GM12878 (cell line): ENCODE results near the gene SLC35B4. TPM values are rescaled to one million over a fixed set of nuclear protein-coding genes. Genes with fewer than 3 reads are reported as not detected.

Experiments used
- ATAC-seq: fragments of 200-7000 bp; cut with Tn5 transposase; 3 replicates; pipeline ENCODE4 v1.9.1; 2020; ENCODE audit warnings: mild to moderate bottlenecking, moderate library complexity
- BruUV-seq: library from RNA; stranded (reverse); fragments of 400-500 nt; replicated peaks from 2 replicates; lab custom pipeline; 2021; lab: Mats Ljungman, UMichigan
- CTCF ChIA-PET: fragments of 300-600 bp; sonication (Branson Sonifier 250); formaldehyde crosslinking; extraction: SDS; loops from one replicate; lab custom pipeline; 2021; ENCODE audit warnings: inconsistent platforms; lab: Yijun Ruan, JAX
- POLR2A ChIA-PET: fragments of 350-600 bp; formaldehyde crosslinking; extraction: SDS; loops from one replicate; lab custom pipeline; 2021; ENCODE audit warnings: inconsistent platforms; lab: Charles Lee
- RAD21 ChIA-PET: fragments of 300-600 bp; sonication (Branson Sonifier 250); formaldehyde crosslinking; loops from one replicate; lab custom pipeline; 2023; ENCODE audit warnings: antibody characterized with exemption; ENCODE audit not compliant: unreplicated experiment; lab: Charles Lee
- SMC1A ChIA-PET: fragments of 300-600 bp; sonication (Branson Sonifier 250); formaldehyde crosslinking; loops from one replicate; lab custom pipeline; 2023; ENCODE audit not compliant: unreplicated experiment, uncharacterized antibody; lab: Charles Lee
- DNase-seq: peaks from one replicate; pipeline ENCODE4 v3.0.0-alpha.2; 2011; ENCODE audit warnings: low read depth, low spot score
- FAIRE-seq: peaks from 3 replicates; lab custom pipeline; 2011; peaks lifted over from hg19 to GRCh38; lab: Jason Lieb, UNC
- H2AFZ ChIP-seq: 2 replicates; pipeline ENCODE4 v1.6.0; 2011; ENCODE audit warnings: low read depth, low read length, control low read depth; ENCODE audit not compliant: control insufficient read depth
- H3K27ac ChIP-seq: 2 replicates; pipeline ENCODE4 v1.5.1; 2011; ENCODE audit warnings: control low read depth; ENCODE audit not compliant: control insufficient read depth, insufficient read depth
- H3K27me3 ChIP-seq, 2 experiments: replicated peaks in 1 of 2; 2 replicates each; pipeline versions ENCODE4 v1.6.0 to v1.6.1; 2011; ENCODE audit warnings: low read length in 1 of 2; ENCODE audit not compliant: control insufficient read depth in 2 of 2, insufficient read depth in 2 of 2
- H3K36me3 ChIP-seq, 2 experiments: 2 replicates each; pipeline ENCODE4 v1.5.1; 2011; ENCODE audit warnings: low read length in 1 of 2; ENCODE audit not compliant: control insufficient read depth in 2 of 2, insufficient read depth in 2 of 2
- H3K4me1 ChIP-seq: 2 replicates; pipeline ENCODE4 v1.6.1; 2011; ENCODE audit warnings: mild to moderate bottlenecking, low read length, moderate library complexity, mixed read lengths; ENCODE audit not compliant: control insufficient read depth, insufficient read depth
- H3K4me2 ChIP-seq: 2 replicates; pipeline ENCODE4 v1.6.0; 2011; ENCODE audit warnings: control low read depth; ENCODE audit not compliant: control insufficient read depth, insufficient read depth
- H3K4me3 ChIP-seq: fragments of 200-600 bp; sonication (generic); 2 replicates; pipeline ENCODE4 v1.5.1; 2016
- H3K79me2 ChIP-seq: 2 replicates; pipeline ENCODE4 v1.6.0; 2011; ENCODE audit warnings: low read length; ENCODE audit not compliant: control insufficient read depth, insufficient read depth
- H3K9ac ChIP-seq: 2 replicates; pipeline ENCODE4 v1.8.0; 2011; ENCODE audit warnings: low read length, control low read depth, mixed read lengths; ENCODE audit not compliant: control insufficient read depth, insufficient read depth
- H3K9me3 ChIP-seq: replicated peaks from 3 replicates; pipeline ENCODE4 v1.5.1; 2011; ENCODE audit warnings: mild to moderate bottlenecking, low read length; ENCODE audit not compliant: control insufficient read depth, insufficient read depth
- H4K20me1 ChIP-seq: 2 replicates; pipeline ENCODE4 v1.6.0; 2011; ENCODE audit not compliant: control insufficient read depth, insufficient read depth
- BACH1 ChIP-seq: fragments of 450-650 bp; IDR thresholded peaks from 2 replicates; pipeline ENCODE4 v1.6.1; 2017; ENCODE audit warnings: mild to moderate bottlenecking, borderline replicate concordance
- BRCA1 ChIP-seq: IDR thresholded peaks from 2 replicates; pipeline ENCODE4 v1.6.1; 2011; ENCODE audit warnings: low read depth, low read length, improper control_type of control experiment
- CHD4 ChIP-seq: fragments of 200-600 bp; sonication (generic); IDR thresholded peaks from 2 replicates; pipeline ENCODE4 v1.6.1; 2016; ENCODE audit warnings: mild to moderate bottlenecking
- DPF2 ChIP-seq: fragments of 450-650 bp; IDR thresholded peaks from 2 replicates; pipeline ENCODE4 v1.6.1; 2017; ENCODE audit warnings: mild to moderate bottlenecking
- EED ChIP-seq: sonication (generic); IDR thresholded peaks from 2 replicates; pipeline ENCODE4 v1.6.1; 2016; ENCODE audit warnings: antibody characterized with exemption, low read depth
- IKZF2 ChIP-seq, 2 experiments: fragments of 450-650 bp; IDR thresholded peaks; 2 replicates each; pipeline ENCODE4 v1.6.1; 2017; ENCODE audit warnings: mild to moderate bottlenecking in 2 of 2, moderate library complexity in 2 of 2
- KAT2A ChIP-seq: conservative IDR thresholded peaks from 2 replicates; pipeline ENCODE4 v1.6.1; 2011; ENCODE audit warnings: low read depth, low read length; ENCODE audit not compliant: control insufficient read depth
- MYB ChIP-seq: fragments of 150-350 bp; IDR thresholded peaks from 2 replicates; pipeline ENCODE4 v1.6.1; 2014; ENCODE audit warnings: mild to moderate bottlenecking, low read depth, low read length, borderline replicate concordance
- NFYA ChIP-seq: IDR thresholded peaks from 2 replicates; pipeline ENCODE4 v1.6.1; 2011; ENCODE audit warnings: low read depth, mild to moderate bottlenecking, low read length, improper control_type of control experiment, borderline replicate concordance
- NR2F1 ChIP-seq: fragments of 450-650 bp; conservative IDR thresholded peaks from 2 replicates; pipeline ENCODE4 v1.6.1; 2017; ENCODE audit warnings: mild to moderate bottlenecking
- POLR2A ChIP-seq: IDR thresholded peaks from 2 replicates; pipeline ENCODE4 v1.6.1; 2011; ENCODE audit warnings: low read depth, mild to moderate bottlenecking, low read length
- RAD51 ChIP-seq: fragments of 450-650 bp; IDR thresholded peaks from 2 replicates; pipeline ENCODE4 v1.6.1; 2016; ENCODE audit warnings: moderate library complexity, mild to moderate bottlenecking, inconsistent platforms
- RBBP5 ChIP-seq: fragments of 200-600 bp; sonication (generic); conservative IDR thresholded peaks from 2 replicates; pipeline ENCODE4 v1.6.1; 2016
- SRF ChIP-seq, 2 experiments: IDR thresholded peaks; 2 replicates each; pipeline ENCODE4 v1.6.1; 2011; ENCODE audit warnings: low read depth in 2 of 2, low read length in 2 of 2, mild to moderate bottlenecking in 1 of 2, moderate library complexity in 1 of 2
- STAT1 ChIP-seq: fragments of 450-650 bp; conservative IDR thresholded peaks from 2 replicates; pipeline ENCODE4 v1.6.1; 2014; ENCODE audit warnings: antibody characterized with exemption, mild to moderate bottlenecking
- TBL1XR1 ChIP-seq: IDR thresholded peaks from 2 replicates; pipeline ENCODE4 v1.6.1; 2012; ENCODE audit warnings: low read depth, low read length, improper control_type of control experiment
- USF1 ChIP-seq: IDR thresholded peaks from 2 replicates; pipeline ENCODE4 v1.6.1; 2011; ENCODE audit warnings: borderline replicate concordance, low read depth, mild to moderate bottlenecking, moderate library complexity, mixed read lengths, low read length; ENCODE audit not compliant: insufficient read depth; ENCODE audit errors: extremely low read length
- YBX1 ChIP-seq: fragments of 450-650 bp; IDR thresholded peaks from 2 replicates; pipeline ENCODE4 v1.6.1; 2016; ENCODE audit warnings: antibody characterized with exemption
- ZBED1 ChIP-seq: IDR thresholded peaks from 2 replicates; pipeline ENCODE4 v1.6.1; 2016; ENCODE audit warnings: borderline replicate concordance
- WGBS: methylation state at CpG from one replicate; pipeline ENCODE4 v1.1.6; 2016; ENCODE audit warnings: low lambda C conversion rate; ENCODE audit not compliant: insufficient replicate concordance, insufficient coverage; ENCODE audit errors: missing lambda C conversion rate; 5-methylcytosine and 5-hydroxymethylcytosine counted together
- in situ Hi-C: fragments of 300-500 bp; cut with MboI; formaldehyde crosslinking; loops from 9 replicates; pipeline ENCODE4 v1.14.3; 2018; ENCODE audit warnings: mixed read lengths
- intact Hi-C: fragments of 100-400 bp; cut with micrococcal nuclease; formaldehyde crosslinking; loops from one replicate; pipeline ENCODE4 v1.14.2; 2022; ENCODE audit not compliant: unreplicated experiment
- polyA plus RNA-seq, 11 experiments: library from polyadenylated mRNA; depleted of rRNA in 4 of 11; unstranded in 6 of 11; stranded (reverse) in 5 of 11; fragments of >200 nt; fragmentation: Nextera tagmentation in 4 of 11; fragmentation: Illumina TruSeq in 1 of 11; extraction: Ambion mirVana in 4 of 11; extraction: Trizol in 1 of 11; gene quantifications; 1 replicate in 1 of 11; 2 replicates in 10 of 11; pipeline versions ENCODE4 v1.2.1 to v1.2.3, GENCODE V29; 2011 to 2016; ENCODE audit warnings: inconsistent platforms in 2 of 11, missing spikeins in 2 of 11, low read depth in 1 of 11
- total RNA-seq, 4 experiments: library from RNA; depleted of rRNA in 3 of 4; stranded (reverse); fragments of >200 nt in 3 of 4; fragmentation: Illumina TruSeq in 1 of 4; extraction: Trizol in 1 of 4; gene quantifications; 2 replicates each; pipeline versions ENCODE4 v1.2.1 to v1.2.3, GENCODE V29; 2013 to 2021
- TF ChIP-seq, protein P1 (sequence below): IDR thresholded peaks from 2 replicates; pipeline ENCODE4 v1.6.1; 2012; ENCODE audit warnings: low read depth, low read length, improper control_type of control experiment

The SLC35B4 gene
- total and polyA plus RNA-seq, 10 of the 15 experiments (the other 5 are each of a cell fraction or from before 2014, with no cell fraction given): 3.6 to 23.9 (median 14.0) TPM

DNA sequence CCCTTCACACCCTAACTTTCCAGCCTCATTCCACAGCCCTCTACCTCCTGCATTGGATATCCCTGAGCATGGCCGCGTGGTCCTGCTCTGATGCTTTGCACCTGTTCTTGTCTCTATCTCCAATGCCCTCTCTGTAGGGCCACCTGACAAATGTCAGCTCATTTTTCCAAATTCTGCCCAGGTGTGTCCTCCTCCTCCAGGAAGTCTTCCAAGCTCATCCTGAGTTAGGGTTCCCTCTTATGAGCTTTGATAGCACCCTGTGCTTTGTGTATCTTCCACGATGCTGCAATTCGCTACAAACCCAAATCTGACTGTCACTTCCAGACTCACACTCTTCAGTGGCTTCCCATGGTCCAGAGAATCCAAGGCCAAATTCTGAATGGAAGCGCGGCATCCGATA is 14.7 kb upstream of the SLC35B4 start:
- H3K4me1 ChIP-seq: no peaks in the 10 kb centered on the region; the same call in 1 of the 2 replicates
- no peak overlapping the region for H3K4me3 ChIP-seq
- H3K9me3 ChIP-seq: no peaks in the 10 kb centered on the region
- H4K20me1 ChIP-seq: no peaks in the 10 kb centered on the region
- ChIA-PET POLR2A (interaction anchor here (0.6 kb wide), 1 partner anchor 206 kb away, joined by 4 read pairs; no protein-coding TSS in a partner anchor), RAD21 (no interaction called here), CTCF (interaction anchor here (1.5 kb wide), 1 partner anchor 27 kb away, joined by 4 read pairs; no protein-coding TSS in a partner anchor), SMC1A (interaction anchor here (0.6 to 1.5 kb wide), 2 partner anchors 15 to 1701 kb away, joined by 3 read pairs; partner anchors contain the start of gene SLC35B4)
- no peak overlapping the region for H3K4me2 ChIP-seq
- DNase-seq (no peak), FAIRE-seq (no peak), ATAC-seq (no peak)
- intact Hi-C loops: no loop called here
- no peaks in the 10 kb centered on the region for H3K79me2 ChIP-seq
- H3K27ac ChIP-seq: no peak overlapping the region
- H2AFZ ChIP-seq: no peak overlapping the region
- TF ChIP-seq RAD51 (no peak), YBX1 (no peak), SRF (IDR thresholded peaks at IDR 0.05; ENCODE audit: low read depth in 2 of 2, low read length in 2 of 2) (no peak), MYB (no peak)
- BruUV-seq: no TSS peak
- in situ Hi-C loops: no loop called here
- H3K27me3 ChIP-seq: no peaks in the 10 kb centered on the region; a peak in 1 of 4 replicates
- H3K9ac ChIP-seq: no peak overlapping the region
- H3K36me3 ChIP-seq: no peaks in the 10 kb centered on the region
- 93% methylated on average over 7 of the region's 7 CpGs for WGBS

- H3K9me3 ChIP-seq: no peaks in the 10 kb centered on the region
- no peak overlapping the region for H2AFZ ChIP-seq
- no peaks in the 10 kb centered on the region for H3K36me3 ChIP-seq
- WGBS: 17% methylated on average over 4 of the region's 4 CpGs
- H4K20me1 ChIP-seq: no peaks in the 10 kb centered on the region
- H3K4me3 ChIP-seq: no peak overlapping the region
- H3K9ac ChIP-seq: no peak overlapping the region
- no peak for ATAC-seq
- H3K4me1 ChIP-seq: no peaks in the 10 kb centered on the region; the same call in 1 of the 2 replicates
- no peak overlapping the region for H3K27ac ChIP-seq
- no peaks in the 10 kb centered on the region; a peak in 1 of 4 replicates for H3K27me3 ChIP-seq
- POLR2A ChIA-PET: interaction anchor here (0.6 kb wide), 1 partner anchor 205 kb away, joined by 4 read pairs; no protein-coding TSS in a partner anchor
- H3K79me2 ChIP-seq: no peaks in the 10 kb centered on the region
- H3K4me2 ChIP-seq: no peak overlapping the region
- DNase-seq: no peak
- CTCF ChIA-PET: interaction anchor here (1.5 kb wide), 1 partner anchor 27 kb away, joined by 4 read pairs; no protein-coding TSS in a partner anchor
- intact Hi-C loops (no loop called here), in situ Hi-C loops (no loop called here)
- no TSS peak for BruUV-seq
- RAD21 ChIA-PET: no interaction called here
- SMC1A ChIA-PET: no interaction called here
- no peak for FAIRE-seq
- TF ChIP-seq BACH1 (no peak), NFYA (no peak), TBL1XR1 (no peak), CHD4 (no peak), IKZF2 (IDR thresholded peaks at IDR 0.05) (no peak), KAT2A (no peak), USF1 (no peak), NR2F1 (no peak), RBBP5 (no peak), EED (no peak), ZBED1 (no peak), BRCA1 (no peak), POLR2A (no peak), STAT1 (no peak), DPF2 (no peak)
- TF ChIP-seq, protein P1, sequence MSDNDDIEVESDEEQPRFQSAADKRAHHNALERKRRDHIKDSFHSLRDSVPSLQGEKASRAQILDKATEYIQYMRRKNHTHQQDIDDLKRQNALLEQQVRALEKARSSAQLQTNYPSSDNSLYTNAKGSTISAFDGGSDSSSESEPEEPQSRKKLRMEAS: no peak
These were observed 14.2 kb upstream of the SLC35B4 start for GRCh38 chr7:134330974-134331373.
